ENCODE data around the gene ALK. TPM values are rescaled to one million over a fixed set of nuclear protein-coding genes. Genes with fewer than 3 reads are reported as not detected.

The ALK gene
- total RNA-seq, 2 donors from 2014 or later = 0.13 to 0.46 TPM

DNA sequence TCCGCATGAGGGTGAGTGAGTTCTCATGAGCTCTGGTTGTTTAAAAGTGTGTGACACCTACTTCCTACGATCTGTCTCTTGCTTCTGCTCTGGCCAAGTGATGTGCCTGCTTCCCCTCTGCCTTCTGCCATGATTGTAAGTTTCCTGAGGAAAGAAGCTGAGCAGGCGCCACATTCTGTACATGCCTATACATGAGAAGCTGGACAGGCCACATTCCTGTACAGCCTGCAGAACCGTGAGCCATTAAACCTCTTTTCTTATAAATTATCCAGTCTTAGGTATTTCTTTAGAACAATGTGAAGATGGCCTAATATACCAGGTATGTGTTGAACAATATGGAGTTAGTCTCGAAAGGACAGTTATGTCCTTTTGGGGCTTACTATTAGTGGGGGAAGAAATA lies 281.0 kb downstream of the ALK start:
- Mint-ChIP-seq H3K27me3 (ENCODE audit: insufficient read depth) (no peaks in the 10 kb centered on the region), H3K4me1 (peaks cover 6% of the 10 kb centered on the region), H3K4me3 (no peak overlapping the region), H3K27ac (no peak overlapping the region), H3K36me3 (ENCODE audit: low read depth) (no peaks in the 10 kb centered on the region), H3K9me3 (no peaks in the 10 kb centered on the region)
- Histone ChIP-seq H3K4me1 (ENCODE audit: control insufficient read depth, insufficient read depth, low read length) (no peaks in the 10 kb centered on the region), H3K9me3 (ENCODE audit: control insufficient read depth, low read length) (no peaks in the 10 kb centered on the region), H3K27ac (ENCODE audit: low read depth, low read length) (no peak overlapping the region), H3K27me3 (ENCODE audit: control insufficient read depth, insufficient read depth, low read length, poor library complexity, severe bottlenecking) (no peaks in the 10 kb centered on the region), H3K9ac (ENCODE audit: extremely low read depth, low read length, poor library complexity, severe bottlenecking) (no peak overlapping the region), H3K4me3 (ENCODE audit: low read length) (no peak overlapping the region), H3K36me3 (ENCODE audit: control insufficient read depth, insufficient read depth, low read length) (no peaks in the 10 kb centered on the region)
- TF ChIP-seq, protein P1, sequence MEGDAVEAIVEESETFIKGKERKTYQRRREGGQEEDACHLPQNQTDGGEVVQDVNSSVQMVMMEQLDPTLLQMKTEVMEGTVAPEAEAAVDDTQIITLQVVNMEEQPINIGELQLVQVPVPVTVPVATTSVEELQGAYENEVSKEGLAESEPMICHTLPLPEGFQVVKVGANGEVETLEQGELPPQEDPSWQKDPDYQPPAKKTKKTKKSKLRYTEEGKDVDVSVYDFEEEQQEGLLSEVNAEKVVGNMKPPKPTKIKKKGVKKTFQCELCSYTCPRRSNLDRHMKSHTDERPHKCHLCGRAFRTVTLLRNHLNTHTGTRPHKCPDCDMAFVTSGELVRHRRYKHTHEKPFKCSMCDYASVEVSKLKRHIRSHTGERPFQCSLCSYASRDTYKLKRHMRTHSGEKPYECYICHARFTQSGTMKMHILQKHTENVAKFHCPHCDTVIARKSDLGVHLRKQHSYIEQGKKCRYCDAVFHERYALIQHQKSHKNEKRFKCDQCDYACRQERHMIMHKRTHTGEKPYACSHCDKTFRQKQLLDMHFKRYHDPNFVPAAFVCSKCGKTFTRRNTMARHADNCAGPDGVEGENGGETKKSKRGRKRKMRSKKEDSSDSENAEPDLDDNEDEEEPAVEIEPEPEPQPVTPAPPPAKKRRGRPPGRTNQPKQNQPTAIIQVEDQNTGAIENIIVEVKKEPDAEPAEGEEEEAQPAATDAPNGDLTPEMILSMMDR (conservative IDR thresholded peaks at IDR 0.05) = no peak
- 71 to 75% methylated on average over 4 to 5 of the region's 5 CpGs for WGBS, 2 experiments (ENCODE audit: insufficient coverage in 1 of 2, insufficient read length in 1 of 2)
- DNase-seq = no peak

DNA sequence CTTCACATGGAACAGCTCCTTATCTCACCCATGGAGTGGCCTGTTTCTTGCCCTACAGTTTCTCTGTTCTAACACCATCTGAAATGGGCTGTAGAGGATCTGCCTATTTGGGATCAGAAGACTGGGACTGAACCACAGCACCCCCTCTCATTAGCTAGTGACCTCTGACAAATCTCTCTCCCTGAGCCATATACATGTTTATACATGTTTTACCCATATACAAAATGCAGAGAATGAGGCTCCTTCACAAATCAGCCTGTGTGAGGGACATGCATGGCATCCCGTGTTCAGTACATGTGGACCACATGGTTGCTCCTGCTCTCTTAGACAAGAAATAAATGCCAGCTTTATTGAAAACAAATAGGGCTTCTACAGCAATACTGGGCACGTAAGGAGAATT lies 282.7 kb downstream of the ALK start:
- Mint-ChIP-seq H3K36me3 (ENCODE audit: low read depth) (no peaks in the 10 kb centered on the region), H3K4me3 (no peak overlapping the region), H3K9me3 (no peaks in the 10 kb centered on the region), H3K27ac (no peak overlapping the region), H3K27me3 (ENCODE audit: insufficient read depth) (no peaks in the 10 kb centered on the region), H3K4me1 (peaks cover 6% of the 10 kb centered on the region)
- DNase-seq = no peak
- H3K27ac ChIP-seq (ENCODE audit: low read depth, low read length) = no peak overlapping the region
- TF ChIP-seq, protein P1 (conservative IDR thresholded peaks at IDR 0.05) = no peak
- H3K9me3 ChIP-seq (ENCODE audit: control insufficient read depth, low read length) = no peaks in the 10 kb centered on the region
- no peak overlapping the region for H3K4me3 ChIP-seq (ENCODE audit: low read length)
- no peaks in the 10 kb centered on the region for H3K36me3 ChIP-seq (ENCODE audit: control insufficient read depth, insufficient read depth, low read length)
- H3K27me3 ChIP-seq (ENCODE audit: control insufficient read depth, insufficient read depth, low read length, poor library complexity, severe bottlenecking) = no peaks in the 10 kb centered on the region
- 91 to 100% methylated on average over 2 of the region's 2 CpGs for WGBS, 2 experiments (ENCODE audit: insufficient coverage in 1 of 2, insufficient read length in 1 of 2)
- no peak overlapping the region for H3K9ac ChIP-seq (ENCODE audit: extremely low read depth, low read length, poor library complexity, severe bottlenecking)
- no peaks in the 10 kb centered on the region for H3K4me1 ChIP-seq (ENCODE audit: control insufficient read depth, insufficient read depth, low read length)

DNA sequence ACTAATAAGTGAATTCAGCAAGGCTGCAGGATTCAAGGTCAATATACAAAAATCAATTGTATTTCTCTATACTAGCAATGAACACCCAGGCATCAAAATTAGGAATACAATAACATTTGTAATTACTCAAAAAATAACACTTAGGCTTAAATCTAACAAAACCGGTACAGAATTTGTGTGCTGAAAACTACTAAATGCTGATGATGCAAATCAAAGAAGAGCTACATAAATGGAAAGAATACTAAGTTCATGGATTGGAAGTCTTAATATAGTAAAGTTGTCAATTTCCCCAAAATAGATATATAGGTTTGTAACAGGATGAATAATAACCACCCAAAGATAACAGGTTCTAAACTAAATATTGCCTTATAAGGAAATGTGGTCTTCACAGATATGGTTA lies 286.5 kb downstream of the ALK start:
- H3K4me1 ChIP-seq (ENCODE audit: control insufficient read depth, insufficient read depth, low read length) = no peaks in the 10 kb centered on the region
- Mint-ChIP-seq H3K4me3 (no peak overlapping the region), H3K27ac (no peak overlapping the region), H3K4me1 (no peaks in the 10 kb centered on the region), H3K36me3 (ENCODE audit: low read depth) (no peaks in the 10 kb centered on the region), H3K9me3 (no peaks in the 10 kb centered on the region), H3K27me3 (ENCODE audit: insufficient read depth) (no peaks in the 10 kb centered on the region)
- TF ChIP-seq, protein P1 (conservative IDR thresholded peaks at IDR 0.05) = no peak
- H3K9me3 ChIP-seq (ENCODE audit: control insufficient read depth, low read length) = no peaks in the 10 kb centered on the region
- no peak overlapping the region for H3K27ac ChIP-seq (ENCODE audit: low read depth, low read length)
- no peaks in the 10 kb centered on the region for H3K36me3 ChIP-seq (ENCODE audit: control insufficient read depth, insufficient read depth, low read length)
- no peaks in the 10 kb centered on the region for H3K27me3 ChIP-seq (ENCODE audit: control insufficient read depth, insufficient read depth, low read length, poor library complexity, severe bottlenecking)
- no peak overlapping the region for H3K4me3 ChIP-seq (ENCODE audit: low read length)
- no peak for DNase-seq
- WGBS, 2 experiments (ENCODE audit: insufficient coverage in 1 of 2, insufficient read length in 1 of 2) = 100% methylated on average over 1 of the region's 1 CpG
- H3K9ac ChIP-seq (ENCODE audit: extremely low read depth, low read length, poor library complexity, severe bottlenecking) = no peak overlapping the region
